Renal cortical epithelial cell (primary cell): ENCODE data around the gene ELL. TPM values are rescaled to one million over a fixed set of nuclear protein-coding genes. Genes with fewer than 3 reads are reported as not detected.
"Not testable (repeated sequence)": the region's sequence is repeated elsewhere in the genome, so short reads cannot be mapped to it uniquely, and the experiment has no call there.

Experiments
- DNase-seq: peaks from one replicate; pipeline ENCODE4 v3.0.0-alpha.2; 2011; ENCODE audit warnings: low read depth
- total RNA-seq: library from RNA; depleted of rRNA; stranded (reverse); fragments of >200 nt; gene quantifications from 2 replicates; pipeline ENCODE4 v1.2.3, GENCODE V29; 2014

Gene ELL
- total RNA-seq, 1 donor from 2014 or later: 13.3 TPM

GRCh38 chr19:18422530-18423191 is 99.2 kb downstream of the ELL start:
- no peak for DNase-seq

GRCh38 chr19:18421371-18421959 is 100.4 kb downstream of the ELL start:
- no peak for DNase-seq

GRCh38 chr19:18420930-18421329 is 100.9 kb downstream of the ELL start:
- DNase-seq: no peak

- no peak for DNase-seq
These were observed 102.0 kb downstream of the ELL start for GRCh38 chr19:18419699-18420460.

- no peak for DNase-seq
These were observed 102.6 kb downstream of the ELL start, which contains the start of gene SSBP4 for GRCh38 chr19:18419195-18419698. Gene SSBP4 (plus strand): TSS chr19:18419398. CDS start chr19:18419649, 251 bp downstream.

DNA sequence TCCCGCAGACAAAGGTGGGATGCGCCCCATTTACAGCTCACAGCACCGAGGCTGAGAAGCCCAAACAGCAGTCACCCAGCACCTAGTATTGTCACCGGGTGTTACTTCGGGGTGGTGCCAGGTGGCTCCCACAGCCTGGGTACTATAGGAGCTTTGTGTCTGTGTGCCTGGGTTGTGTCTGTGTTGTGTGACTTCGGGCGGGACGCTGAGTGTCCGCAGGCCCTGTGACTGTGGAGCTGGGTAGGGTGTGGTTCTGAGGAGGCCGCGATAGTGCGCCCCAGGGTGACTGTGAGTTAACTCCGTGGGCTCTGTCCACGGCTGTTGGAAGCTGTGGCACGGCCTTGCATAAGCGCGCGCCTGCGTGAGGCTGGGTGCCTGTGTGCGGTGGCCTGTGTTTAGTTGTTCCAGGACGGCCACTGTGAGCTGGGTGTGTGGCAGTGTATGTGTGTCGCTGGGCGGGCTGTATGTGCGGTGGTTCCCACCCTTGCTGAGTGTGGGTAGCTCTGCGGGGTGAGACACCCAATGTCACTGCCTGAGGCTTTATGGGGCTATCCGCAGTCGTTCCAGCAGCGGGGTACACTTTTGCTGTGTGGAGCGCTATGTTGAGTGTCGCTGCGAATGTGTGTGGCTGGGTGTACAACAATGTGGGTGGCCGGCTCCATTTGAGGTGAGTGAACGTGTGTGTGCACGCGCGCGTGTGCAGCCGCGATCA is 103.2 kb downstream of the ELL start:
- no peak for DNase-seq

DNA sequence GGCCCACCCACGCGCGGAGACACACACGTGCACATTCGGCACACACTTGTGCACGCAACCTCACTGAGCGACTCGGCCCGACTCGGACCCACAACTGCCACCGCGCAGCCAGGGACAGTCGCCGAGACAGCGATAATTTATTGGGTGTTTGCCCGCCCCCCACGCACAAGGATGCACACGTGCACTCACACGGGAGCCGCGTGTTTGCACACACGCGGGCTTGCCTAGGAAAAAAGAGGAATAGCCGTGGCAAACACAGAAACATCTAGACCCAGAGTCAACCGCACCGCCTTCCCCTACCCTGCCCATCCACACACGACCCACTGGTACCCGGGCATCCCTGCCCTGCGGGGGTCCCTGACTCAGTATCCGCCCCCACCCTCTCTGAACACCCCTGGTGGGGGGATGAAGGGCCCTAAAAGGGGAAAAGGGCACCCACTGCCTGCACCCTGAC is 103.8 kb downstream of the ELL start:
- DNase-seq: no peak

DNA sequence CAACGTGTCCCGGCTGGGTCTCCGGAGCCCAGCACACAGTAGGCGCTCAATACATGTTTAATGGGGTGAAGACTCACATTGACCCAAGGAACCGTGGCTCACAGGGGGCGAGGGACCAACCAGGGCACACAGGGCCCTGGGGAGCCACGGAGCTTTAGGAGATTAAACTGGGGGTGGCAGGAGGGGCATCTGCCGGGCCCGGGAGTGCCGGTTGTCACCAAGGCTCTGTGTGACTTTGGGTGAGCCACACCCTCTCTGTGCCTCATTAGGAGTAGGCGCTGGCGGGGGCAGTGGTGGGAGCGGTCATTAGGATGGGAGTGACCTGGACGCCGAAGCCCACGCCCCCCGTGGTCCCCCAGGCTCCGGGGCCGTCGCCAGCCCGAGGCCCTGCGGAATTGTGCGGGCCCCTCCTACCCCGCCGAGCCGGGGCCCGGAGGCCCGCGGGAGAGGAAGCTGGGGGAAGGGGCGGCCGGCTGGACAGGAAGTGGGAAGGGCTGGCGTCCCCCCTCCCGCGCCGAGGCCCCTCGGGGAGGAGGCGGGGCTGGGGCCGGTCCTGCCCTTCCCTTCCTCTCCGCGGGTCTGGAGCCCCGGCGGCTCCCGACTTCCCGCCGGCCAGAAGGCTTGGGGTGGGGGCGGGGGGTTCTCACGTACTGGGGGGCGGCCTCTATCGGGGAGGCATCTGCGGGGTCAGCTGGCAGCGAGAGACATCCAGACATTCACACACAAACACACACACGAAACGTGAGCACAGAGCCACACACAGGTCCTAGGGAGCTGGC is 104.4 kb downstream of the ELL start:
- no peak for DNase-seq

- DNase-seq: peak; percentile 60
These were observed 105.1 kb downstream of the ELL start for GRCh38 chr19:18416778-18417249.

DNA sequence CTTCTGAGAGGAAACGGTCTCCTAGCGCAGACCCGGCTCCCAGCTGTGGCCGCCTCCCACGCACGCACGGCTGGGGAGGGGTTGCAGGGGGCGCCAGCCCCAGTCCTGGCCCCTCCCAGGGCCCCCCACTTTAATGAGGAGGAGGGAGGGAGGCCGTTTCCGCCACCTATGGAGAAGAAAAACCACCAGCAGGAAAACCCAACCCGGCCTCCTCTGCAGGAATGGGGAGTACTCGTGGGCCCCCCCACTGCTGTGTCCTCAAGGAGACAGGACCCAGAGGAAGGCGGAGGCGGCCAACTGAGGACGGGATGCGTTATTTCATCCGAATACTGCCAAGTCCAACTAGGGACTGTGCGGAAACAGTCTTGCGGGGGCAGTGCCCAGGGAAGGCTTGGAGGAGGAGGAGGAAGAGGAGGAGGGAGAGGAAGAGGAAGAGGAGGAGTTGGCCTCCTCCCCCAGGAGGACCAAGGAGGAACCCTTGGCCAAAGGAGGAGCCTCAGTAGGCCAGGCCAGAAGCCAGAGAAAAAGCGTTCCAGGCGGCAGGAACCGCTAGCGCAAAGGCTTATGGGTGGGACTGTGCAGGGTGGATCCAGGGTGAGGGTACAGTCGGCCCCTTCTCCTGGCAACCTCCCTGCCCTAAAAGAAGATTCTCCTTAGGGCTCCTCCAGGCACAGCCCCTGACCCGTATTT is 106.5 kb downstream of the ELL start:
- no peak for DNase-seq

DNA sequence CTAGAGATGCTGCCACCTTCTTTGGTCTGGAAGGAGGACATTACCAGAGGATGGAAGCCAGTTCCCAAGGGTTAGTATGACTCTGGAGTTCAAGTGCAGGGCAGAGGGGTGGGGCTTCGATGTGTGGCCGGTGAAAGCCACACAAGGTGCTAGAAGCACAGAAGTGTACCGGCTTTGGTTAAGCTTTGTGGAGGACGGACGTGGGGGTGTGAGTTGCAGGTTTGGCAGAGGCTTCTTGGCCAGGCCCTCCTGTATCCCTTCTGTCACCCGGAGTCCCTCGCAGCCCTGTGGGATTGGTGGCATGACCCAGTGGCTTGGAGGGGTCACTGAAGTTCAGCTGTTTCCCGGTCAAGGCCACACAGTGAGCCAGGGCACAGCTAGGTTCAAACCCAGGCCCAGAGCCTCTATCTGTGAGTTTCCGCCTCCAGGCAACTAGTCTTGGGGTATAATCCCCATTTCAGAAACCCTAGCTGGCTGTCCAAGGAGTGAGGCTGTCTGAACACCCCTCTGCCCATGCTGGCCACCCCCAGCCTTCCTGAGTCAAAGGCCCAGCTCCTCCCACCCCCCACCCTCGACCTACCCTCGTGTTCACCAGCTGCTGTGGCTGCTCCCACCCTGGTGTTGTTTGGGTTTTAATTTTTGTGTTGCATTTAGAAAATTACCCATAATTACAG is 107.2 kb downstream of the ELL start:
- peak; percentile 37 for DNase-seq

DNA sequence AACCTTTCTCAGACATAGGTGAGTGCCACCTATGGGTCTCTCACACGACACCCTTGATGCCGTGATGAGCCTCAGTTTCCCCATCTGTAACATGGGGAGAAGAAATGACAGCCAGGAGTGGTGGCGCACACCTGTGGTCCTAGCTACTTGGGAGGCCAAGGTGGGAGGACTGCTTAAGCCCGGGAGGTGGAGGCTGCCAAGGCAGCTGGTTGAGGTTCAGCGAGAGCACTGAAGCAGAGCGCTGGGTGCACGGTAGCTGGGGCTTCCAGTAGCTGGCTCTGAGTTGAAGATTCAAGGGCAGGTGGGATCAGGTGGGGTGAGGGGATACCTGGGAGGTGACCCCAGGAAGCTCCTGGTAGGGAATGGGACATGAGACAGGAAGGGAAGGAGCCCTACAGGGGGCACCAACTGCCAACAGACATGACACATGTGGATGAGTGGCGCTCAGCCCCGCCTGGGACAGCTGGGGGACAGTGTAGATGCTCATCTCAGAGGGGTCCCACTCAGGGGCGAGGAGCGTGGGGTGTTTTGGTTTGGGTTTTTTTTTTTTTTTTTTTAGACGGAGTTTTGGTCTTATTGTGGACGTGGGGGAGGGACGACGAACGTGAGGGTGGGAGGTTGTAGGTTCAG is 109.1 kb downstream of the ELL start:
- DNase-seq: no peak

DNA sequence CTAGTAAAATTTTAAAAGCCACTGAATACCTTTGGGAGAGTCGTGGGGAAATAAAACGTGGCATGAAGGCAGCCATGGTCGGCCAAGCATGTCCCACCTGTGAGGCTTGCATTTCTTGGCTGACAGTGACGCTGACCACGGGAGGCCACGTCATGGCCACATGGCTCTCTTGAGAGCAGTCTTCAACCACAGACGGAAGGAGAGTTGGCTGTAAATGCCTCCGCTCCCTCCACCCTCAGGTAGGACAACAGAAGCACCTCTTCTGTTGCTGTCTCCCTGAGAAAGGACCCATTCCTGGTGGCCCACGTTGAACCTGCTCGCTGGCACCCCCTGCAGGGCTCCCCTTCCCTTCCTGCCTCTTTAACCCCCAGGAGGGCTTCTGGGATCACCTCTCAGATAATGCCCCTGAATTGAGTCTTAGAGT is 113.8 kb downstream of the ELL start:
- DNase-seq: peak; percentile 96

GRCh38 chr19:18406749-18407148 is 115.1 kb downstream of the ELL start:
- no peak for DNase-seq

DNA sequence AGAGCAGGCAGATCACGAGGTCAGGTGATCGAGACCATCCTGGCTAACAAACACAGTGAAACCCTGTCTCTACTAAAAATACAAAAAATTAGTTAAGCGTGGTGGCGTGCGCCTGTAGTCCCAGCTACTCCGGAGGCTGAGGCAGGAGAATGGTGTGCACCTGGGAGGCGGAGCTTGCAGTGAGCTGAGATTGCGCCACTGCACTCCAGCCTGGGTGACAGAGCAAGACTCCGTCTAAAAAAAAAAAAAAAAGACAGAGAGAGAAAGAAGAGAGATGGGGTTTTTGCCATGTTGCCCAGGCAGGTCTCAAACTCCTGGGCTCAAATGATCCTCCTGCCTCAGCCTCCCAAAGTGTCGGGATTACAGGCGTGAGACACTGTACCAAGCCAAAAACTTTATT is 116.1 kb downstream of the ELL start:
- DNase-seq: not testable (repeated sequence)

DNA sequence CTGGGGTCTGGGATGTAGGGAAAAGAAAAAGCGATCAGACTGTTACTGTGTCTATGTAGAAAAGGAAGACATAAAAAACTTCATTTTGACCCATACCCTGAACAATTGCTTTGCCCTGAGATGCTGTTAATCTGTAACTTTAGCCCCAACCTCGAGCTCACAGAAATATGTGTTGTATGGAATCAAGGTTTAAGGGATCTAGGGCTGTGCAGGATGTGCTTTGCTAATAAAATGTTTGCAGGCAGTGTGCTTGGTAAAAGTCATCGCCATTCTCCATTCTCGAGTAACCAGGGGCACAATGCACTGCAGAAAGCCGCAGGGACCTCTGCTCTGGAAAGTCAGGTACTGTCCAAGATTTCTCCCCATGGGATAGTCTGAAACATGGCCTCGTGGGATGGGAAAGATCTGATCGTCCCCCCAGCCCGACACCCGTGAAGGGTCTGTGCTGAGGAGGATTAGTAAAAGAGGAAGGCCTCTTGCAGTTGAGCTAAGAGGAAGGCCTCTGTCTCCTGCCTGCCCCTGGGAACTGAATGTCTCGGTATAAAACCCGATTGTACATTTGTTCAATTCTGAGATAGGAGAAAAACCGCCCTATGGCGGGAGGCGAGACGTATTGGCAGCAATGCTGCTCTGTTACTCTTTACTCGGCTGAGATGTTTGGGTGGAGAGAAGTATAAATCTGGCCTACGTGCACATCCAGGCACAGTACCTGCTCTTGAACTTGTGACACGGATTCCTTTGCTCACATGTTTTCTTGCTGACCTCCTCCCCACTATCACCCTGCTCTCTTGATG is 119.2 kb downstream of the ELL start:
- DNase-seq: peak; percentile 67

- peak; percentile 87 for DNase-seq
These were observed 120.2 kb downstream of the ELL start for GRCh38 chr19:18401580-18402112.

GRCh38 chr19:18399008-18399407 is 122.9 kb downstream of the ELL start:
- DNase-seq: peak; percentile 89
